ENCODE results near the gene STXBP1. TPM values are rescaled to one million over a fixed set of nuclear protein-coding genes. Genes with fewer than 3 reads are reported as not detected.
A peak's percentile ranks its signal among the peaks of the same experiment; 100 is the strongest.

Gene STXBP1
- total and polyA plus RNA-seq, 9 of the 15 experiments (the other 6 are each of a cell fraction or from before 2014, with no cell fraction given): 4.6 to 35.1 (median 9.7) TPM

DNA sequence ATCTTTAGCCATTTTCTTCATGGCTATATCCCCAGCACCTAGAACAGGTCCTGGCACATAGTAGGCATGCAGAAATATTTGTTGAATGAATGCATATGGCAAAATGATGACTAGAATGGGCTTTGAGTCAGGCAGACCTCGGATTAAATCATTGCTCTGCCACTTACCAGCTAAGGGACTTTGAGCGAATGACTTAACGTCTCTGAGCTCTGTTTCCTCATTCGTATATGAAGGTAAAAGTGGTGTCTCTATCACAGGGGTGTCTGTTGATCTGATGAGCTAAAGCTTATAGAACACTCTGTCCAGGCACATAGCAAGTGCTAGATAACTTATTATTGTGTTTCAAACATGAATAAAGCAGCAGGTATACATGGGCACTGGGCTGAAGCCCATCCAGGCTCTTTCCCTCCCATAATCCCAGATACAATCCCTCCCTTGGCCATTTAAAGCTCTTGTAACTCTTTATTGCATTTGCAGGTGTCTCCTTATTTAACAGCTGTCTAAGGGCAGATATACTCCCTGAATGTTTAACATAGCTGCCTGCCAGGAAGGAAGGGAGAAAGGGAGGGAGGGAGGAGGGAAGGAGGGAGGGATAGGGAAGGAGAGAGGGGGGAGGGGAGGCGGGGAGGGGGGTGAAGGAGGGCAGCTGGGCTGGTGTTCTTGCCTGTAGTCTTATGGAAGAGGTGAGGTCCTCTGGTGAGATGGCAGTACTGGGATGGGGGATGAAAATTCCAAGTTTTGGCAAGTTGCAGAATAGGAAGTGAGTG lies 23.2 kb upstream of the STXBP1 start:
- FAIRE-seq: no peak

More for the DNA sequence above, 23.2 kb upstream of the STXBP1 start:
- TF ChIP-seq ZKSCAN8 (CRISPR knock-in tag; IDR thresholded peaks at IDR 0.05) (no peak), ZNF408 (CRISPR knock-in tag; IDR thresholded peaks at IDR 0.05; ENCODE audit: low read depth) (no peak), NCOA1 (IDR thresholded peaks at IDR 0.05; ENCODE audit: low read depth) (no peak), ZKSCAN1 (IDR thresholded peaks at IDR 0.05; ENCODE audit: low read depth, low read length) (0 out of 2 replicates have a peak, but pooled peaks have one; percentile 42), CXXC5 (CRISPR knock-in tag; IDR thresholded peaks at IDR 0.05) (no peak), ELK1 (CRISPR knock-in tag; IDR thresholded peaks at IDR 0.05) (no peak)
- TF ChIP-seq, protein P1, sequence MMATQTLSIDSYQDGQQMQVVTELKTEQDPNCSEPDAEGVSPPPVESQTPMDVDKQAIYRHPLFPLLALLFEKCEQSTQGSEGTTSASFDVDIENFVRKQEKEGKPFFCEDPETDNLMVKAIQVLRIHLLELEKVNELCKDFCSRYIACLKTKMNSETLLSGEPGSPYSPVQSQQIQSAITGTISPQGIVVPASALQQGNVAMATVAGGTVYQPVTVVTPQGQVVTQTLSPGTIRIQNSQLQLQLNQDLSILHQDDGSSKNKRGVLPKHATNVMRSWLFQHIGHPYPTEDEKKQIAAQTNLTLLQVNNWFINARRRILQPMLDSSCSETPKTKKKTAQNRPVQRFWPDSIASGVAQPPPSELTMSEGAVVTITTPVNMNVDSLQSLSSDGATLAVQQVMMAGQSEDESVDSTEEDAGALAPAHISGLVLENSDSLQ (IDR thresholded peaks at IDR 0.05): no peak
- TF ChIP-seq, protein P2, sequence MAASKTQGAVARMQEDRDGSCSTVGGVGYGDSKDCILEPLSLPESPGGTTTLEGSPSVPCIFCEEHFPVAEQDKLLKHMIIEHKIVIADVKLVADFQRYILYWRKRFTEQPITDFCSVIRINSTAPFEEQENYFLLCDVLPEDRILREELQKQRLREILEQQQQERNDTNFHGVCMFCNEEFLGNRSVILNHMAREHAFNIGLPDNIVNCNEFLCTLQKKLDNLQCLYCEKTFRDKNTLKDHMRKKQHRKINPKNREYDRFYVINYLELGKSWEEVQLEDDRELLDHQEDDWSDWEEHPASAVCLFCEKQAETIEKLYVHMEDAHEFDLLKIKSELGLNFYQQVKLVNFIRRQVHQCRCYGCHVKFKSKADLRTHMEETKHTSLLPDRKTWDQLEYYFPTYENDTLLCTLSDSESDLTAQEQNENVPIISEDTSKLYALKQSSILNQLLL (CRISPR knock-in tag; IDR thresholded peaks at IDR 0.05; ENCODE audit: borderline replicate concordance): no peak
- Histone ChIP-seq H3K36me3 (ENCODE audit: control insufficient read depth, insufficient read depth, low read length) (no peaks in the 10 kb centered on the region), H3K27ac (ENCODE audit: extremely low read depth, low read depth, low read length) (no peak overlapping the region), H3K9me1 (ENCODE audit: control insufficient read depth, insufficient read depth, low read length) (no peaks in the 10 kb centered on the region), H3K9me3 (replicated peaks; ENCODE audit: control insufficient read depth, insufficient read depth, low read depth, low read length) (no peaks in the 10 kb centered on the region), H3K79me2 (ENCODE audit: control insufficient read depth, insufficient read depth, low read length) (no peaks in the 10 kb centered on the region), H4K20me1 (replicated peaks; ENCODE audit: control insufficient read depth, insufficient read depth, low read length) (no peaks in the 10 kb centered on the region), H3K9ac (ENCODE audit: insufficient read depth in 1 of 2, low read depth in 2 of 2, low read length in 2 of 2) (no peak overlapping the region), H3K4me3 (no peak overlapping the region), H3K27me3 (ENCODE audit: control insufficient read depth in 2 of 2, insufficient read depth in 2 of 2, low read length in 2 of 2) (no peaks in the 10 kb centered on the region), H3K4me1 (replicated peaks in 1 of 2; ENCODE audit: control insufficient read depth in 2 of 2, insufficient read depth in 2 of 2, low read length in 2 of 2) (peaks cover 0 to 5% of the 10 kb centered on the region in 2 experiments; a peak in 2 of 5 replicates), H3K4me2 (ENCODE audit: insufficient read depth, low read length) (no peak overlapping the region), H2AFZ (ENCODE audit: low read depth, low read length) (no peak overlapping the region)
- DNase-seq (ENCODE audit: extremely low read depth in 1 of 4, low spot score in 3 of 4) (peak in 1 of 4 experiments; percentile 29), ATAC-seq (no peak)
- POLR2A ChIA-PET: interaction anchor here (1.4 kb wide), 1 partner anchor 15 kb away, joined by 4 read pairs; no protein-coding TSS in a partner anchor
- intact Hi-C loops (cut with micrococcal nuclease) (loop anchor here (5.0 kb wide), 3 partner anchors 67 to 277 kb away; no protein-coding TSS in a partner anchor), in situ Hi-C loops (cut with MboI) (loop anchor here (5.0 to 10.0 kb wide), 3 partner anchors 87 to 384 kb away; partner anchors contain the start of gene ST6GALNAC4)
- 8% methylated on average over 4 of the region's 5 CpGs for whole genome bisulfite sequencing (ENCODE audit: insufficient coverage, low coverage, missing lambda C conversion rate)
- CTCF ChIA-PET (ENCODE audit: low intra/inter-chr PET ratio): interaction anchor here (1.0 to 5.3 kb wide), 7 partner anchors 84 to 333 kb away, joined by 3 to 50 read pairs (median 4); partner anchors contain the start of genes CDK9 and TOR2A
- BruUV-seq (replicated peaks): no TSS peak

Measured in K562 (cell line).